ENCODE measurements around the gene OR52K1.

- TF ChIP-seq CTCF (IDR thresholded peaks at IDR 0.05) (no peak), POLR2A (IDR thresholded peaks at IDR 0.05) (no peak)
Measured at GRCh38 chr11:4495487-4495886, 13.0 kb downstream of the OR52K1 start.
